Body of pancreas (tissue), 4 donors: Measurements from ENCODE around the gene ABHD16A. TPM values are rescaled to one million over a fixed set of nuclear protein-coding genes. Genes with fewer than 3 reads are reported as not detected.

Source experiments
- ATAC-seq: fragments of 150-250 bp; one replicate; pipeline ENCODE4 v1.9.1; 2016
- DNase-seq, 4 donors: peaks; one replicate each; pipeline ENCODE4 v3.0.0-alpha.2; 2019
- H3K27ac ChIP-seq, 4 donors: fragments of 200-600 bp; sonication (generic); 1 replicate in 3 of 4; 2 replicates in 1 of 4; pipeline versions ENCODE4 v1.5.1 to v1.6.1; 2016 to 2019; ENCODE audit warnings: mild to moderate bottlenecking in 1 of 4, mixed read lengths in 1 of 4, moderate library complexity in 1 of 4
- H3K27me3 ChIP-seq, 2 donors: fragments of 200-600 bp; sonication (generic); one replicate each; pipeline ENCODE4 v1.6.0; 2016; ENCODE audit warnings: mild to moderate bottlenecking in 1 of 2
- H3K36me3 ChIP-seq, 2 donors: fragments of 200-600 bp; sonication (generic); replicated peaks in 1 of 2; 2 replicates each; pipeline ENCODE4 v1.5.1; 2016; ENCODE audit warnings: low read depth in 2 of 2; ENCODE audit not compliant: insufficient read depth in 1 of 2
- H3K4me1 ChIP-seq: fragments of 200-600 bp; sonication (generic); one replicate; pipeline ENCODE4 v1.6.0; 2016
- H3K4me3 ChIP-seq, 2 donors: fragments of 200-600 bp; sonication (generic); 1 replicate in 1 of 2; 2 replicates in 1 of 2; pipeline ENCODE4 v1.5.1; 2016 to 2019
- H3K9me3 ChIP-seq, 3 donors: fragments of 200-600 bp; sonication (generic); 1 replicate in 2 of 3; 2 replicates in 1 of 3; pipeline ENCODE4 v1.5.1; 2016
- CTCF ChIP-seq, 7 experiments: fragments of 450-650 bp in 4 of 7; fragments of 200-600 bp in 3 of 7; sonication (generic) in 3 of 7; IDR thresholded peaks; one replicate each; pipeline ENCODE4 v1.5.1; 2016 to 2019; ENCODE audit warnings: antibody characterized with exemption in 7 of 7
- POLR2A ChIP-seq, 3 donors: fragments of 450-650 bp; IDR thresholded peaks; one replicate each; pipeline ENCODE4 v1.6.1; 2016; ENCODE audit warnings: antibody characterized with exemption in 3 of 3, mild to moderate bottlenecking in 2 of 3
- WGBS, 2 donors: methylation state at CpG; one replicate each; pipeline ENCODE4 v1.1.5; 2017; 5-methylcytosine and 5-hydroxymethylcytosine counted together
- intact Hi-C: fragments of 100-400 bp; cut with DNase I; formaldehyde crosslinking; loops from one replicate; pipeline ENCODE4 v1.15.1; 2023
- total RNA-seq, 2 donors: library from RNA; depleted of rRNA; stranded (reverse); fragments of >200 nt; gene quantifications; one replicate each; pipeline ENCODE4 v1.1.0, GENCODE V29; 2016

ABHD16A gene
- total RNA-seq, 2 donors from 2014 or later = 24.7 to 38.1 TPM

- H3K9me3 ChIP-seq = no peaks in the 10 kb centered on the region
- no peak overlapping the region for H3K4me3 ChIP-seq
- no peaks in the 10 kb centered on the region for H3K36me3 ChIP-seq
- no peaks in the 10 kb centered on the region for H3K27me3 ChIP-seq
- DNase-seq (peak in 3 of 4 donors; percentile 44 to 48 (median 46)), ATAC-seq (peak; percentile 55)
- TF ChIP-seq CTCF (IDR thresholded peaks at IDR 0.05) = peak in 4 of 7 experiments; percentile 19 to 27 (median 22)
- no peak for TF ChIP-seq POLR2A (IDR thresholded peaks at IDR 0.05)
- 63 to 72% methylated on average over 10 of the region's 10 CpGs for WGBS, 2 donors
- peak overlapping the region in 1 of 4 donors; percentile 30 for H3K27ac ChIP-seq
- intact Hi-C loops = no loop called here
- peaks cover 11% of the 10 kb centered on the region for H3K4me1 ChIP-seq
Observed at GRCh38 chr6:31717499-31718222, 14.5 kb upstream of the ABHD16A start.

- no peaks in the 10 kb centered on the region for H3K9me3 ChIP-seq
- H3K27me3 ChIP-seq = no peaks in the 10 kb centered on the region
- no peak within 1 kb of the TSS for H3K27ac ChIP-seq
- no peak within 1 kb of the TSS for H3K4me3 ChIP-seq
- intact Hi-C loops = no loop called here
- no peak for DNase-seq
- no peaks in the 10 kb centered on the region for H3K36me3 ChIP-seq
- H3K4me1 ChIP-seq = peaks cover 11% of the 10 kb centered on the region
- no peak for ATAC-seq
- 72 to 77% methylated on average over 16 of the region's 16 CpGs for WGBS, 2 donors
- TF ChIP-seq CTCF (IDR thresholded peaks at IDR 0.05) (no peak), POLR2A (IDR thresholded peaks at IDR 0.05) (no peak)
Observed at GRCh38 chr6:31715022-31715958, 12.2 kb upstream of the ABHD16A start, which contains the start of gene LY6G6D. TSS of gene LY6G6D (plus strand) at chr6:31715348. CDS start at chr6:31715356, 8 bp downstream.

- intact Hi-C loops = no loop called here
- Histone ChIP-seq H3K9me3 (no peaks in the 10 kb centered on the region), H3K27me3 (no peaks in the 10 kb centered on the region), H3K4me3 (no peak overlapping the region), H3K36me3 (no peaks in the 10 kb centered on the region), H3K4me1 (peaks cover 11% of the 10 kb centered on the region), H3K27ac (no peak overlapping the region)
- no peak for DNase-seq
- ATAC-seq = no peak
- TF ChIP-seq CTCF (IDR thresholded peaks at IDR 0.05) = no peak
- no peak for TF ChIP-seq POLR2A (IDR thresholded peaks at IDR 0.05)
- WGBS, 2 donors = 33 to 40% methylated on average over 5 of the region's 5 CpGs
Observed at GRCh38 chr6:31713991-31714684, 11.0 kb upstream of the ABHD16A start.

DNA sequence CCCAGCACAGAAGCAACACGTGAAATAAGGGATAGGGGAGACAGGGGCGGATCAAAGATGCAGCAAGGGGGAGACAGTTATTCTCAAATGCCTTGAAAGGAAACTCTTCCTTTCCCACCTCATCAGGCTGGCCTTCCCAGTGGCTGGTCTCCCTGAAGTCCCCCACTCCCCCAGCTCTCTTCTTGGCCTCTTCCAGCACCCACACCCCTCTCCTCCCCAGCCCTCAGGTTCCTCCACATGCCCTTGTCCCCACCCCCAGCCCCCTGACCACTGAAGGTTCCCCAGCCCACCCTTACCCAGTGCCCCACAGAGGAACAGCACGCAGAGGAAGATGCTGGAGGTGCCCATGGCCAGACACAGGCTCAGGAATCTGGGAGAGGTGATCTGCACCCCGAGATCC lies 10.3 kb upstream of the ABHD16A start:
- no peak for ATAC-seq
- no peaks in the 10 kb centered on the region for H3K27me3 ChIP-seq
- WGBS, 2 donors = 45 to 70% methylated on average over 4 of the region's 4 CpGs
- no peak for TF ChIP-seq CTCF (IDR thresholded peaks at IDR 0.05)
- no peak for TF ChIP-seq POLR2A (IDR thresholded peaks at IDR 0.05)
- H3K4me3 ChIP-seq = no peak overlapping the region
- no peak for DNase-seq
- no peak overlapping the region for H3K27ac ChIP-seq
- H3K4me1 ChIP-seq = peaks cover 4% of the 10 kb centered on the region
- intact Hi-C loops = no loop called here
- H3K9me3 ChIP-seq = no peaks in the 10 kb centered on the region
- H3K36me3 ChIP-seq = no peaks in the 10 kb centered on the region
